ENCODE measurements around the gene ERN2. TPM values are rescaled to one million over a fixed set of nuclear protein-coding genes. Genes with fewer than 3 reads are reported as not detected.

Gene ERN2
- total and polyA plus RNA-seq, 2 of the 13 experiments (the other 11 are each of a cell fraction or from before 2014, with no cell fraction given), result 2.2 to 3.5 TPM

- TF ChIP-seq ZMAT5 (CRISPR knock-in tag; IDR thresholded peaks at IDR 0.05; ENCODE audit: borderline replicate concordance, low read depth), result no peak
- TF ChIP-seq ZIK1 (CRISPR knock-in tag; IDR thresholded peaks at IDR 0.05; ENCODE audit: borderline replicate concordance, low read depth), result no peak
- no peak for TF ChIP-seq IKZF5 (CRISPR knock-in tag; IDR thresholded peaks at IDR 0.05)
- TF ChIP-seq TERF1 (CRISPR knock-in tag; IDR thresholded peaks at IDR 0.05), result no peak
- TF ChIP-seq SMARCC2 (IDR thresholded peaks at IDR 0.05), result no peak
- no peak for TF ChIP-seq RCOR2 (CRISPR knock-in tag; IDR thresholded peaks at IDR 0.05)
- TF ChIP-seq DMAP1 (CRISPR knock-in tag; IDR thresholded peaks at IDR 0.05), result no peak
- peak; percentile 70; the same call in 1 of the 2 replicates for TF ChIP-seq ZFP91 (CRISPR knock-in tag; IDR thresholded peaks at IDR 0.05; ENCODE audit: borderline replicate concordance)
- TF ChIP-seq MIER3 (CRISPR knock-in tag; IDR thresholded peaks at IDR 0.05; ENCODE audit: borderline replicate concordance), result no peak
- TF ChIP-seq TBP (CRISPR knock-in tag; IDR thresholded peaks at IDR 0.05), result no peak
- no peak for TF ChIP-seq FOXO1 (CRISPR knock-in tag; IDR thresholded peaks at IDR 0.05)
- no peak for TF ChIP-seq MLX (CRISPR knock-in tag; IDR thresholded peaks at IDR 0.05)
- TF ChIP-seq PRDM15 (CRISPR knock-in tag; IDR thresholded peaks at IDR 0.05), result no peak
- no peak for TF ChIP-seq ETV5 (CRISPR knock-in tag; IDR thresholded peaks at IDR 0.05; ENCODE audit: borderline replicate concordance)
- TF ChIP-seq NR1H2 (CRISPR knock-in tag; IDR thresholded peaks at IDR 0.05; ENCODE audit: borderline replicate concordance, low read depth), result no peak
- no peak for TF ChIP-seq KLF11 (CRISPR knock-in tag; IDR thresholded peaks at IDR 0.05)
- TF ChIP-seq ZNF431 (CRISPR knock-in tag; IDR thresholded peaks at IDR 0.05; ENCODE audit: borderline replicate concordance, low read depth), result no peak
- no peak for TF ChIP-seq YY1 (IDR thresholded peaks at IDR 0.05; ENCODE audit: insufficient read depth, insufficient replicate concordance, low read depth, low read length)
- no peak for TF ChIP-seq ZNF563 (CRISPR knock-in tag; IDR thresholded peaks at IDR 0.05)
Measured at GRCh38 chr16:23754594-23755483, 41.8 kb upstream of the ERN2 start, which contains the start of gene CHP2 (continued).

Data from HepG2 (cell line).